B cell (primary cell): Measurements from ENCODE around the gene JMJD4. TPM values are rescaled to one million over a fixed set of nuclear protein-coding genes. Genes with fewer than 3 reads are reported as not detected.

Source experiments
- ATAC-seq: fragments of 200-7000 bp; cut with Tn5 transposase; one replicate; pipeline ENCODE4 v1.10.0; 2021; ENCODE audit warnings: low read depth, mild to moderate bottlenecking, moderate number of reproducible peaks, moderate library complexity
- CTCF ChIA-PET: fragments of 350-600 bp; sonication (Branson Sonifier 250); formaldehyde crosslinking; loops from one replicate; lab custom pipeline; 2021; ENCODE audit warnings: antibody characterized with exemption, inconsistent platforms; lab: Charles Lee
- POLR2A ChIA-PET: fragments of 350-600 bp; sonication (Branson Sonifier 250); formaldehyde crosslinking; loops from one replicate; lab custom pipeline; 2021; ENCODE audit warnings: antibody characterized with exemption; lab: Charles Lee
- DNase-seq: peaks from one replicate; pipeline ENCODE4 v3.0.0; 2013
- H2AFZ ChIP-seq: 2 replicates; pipeline ENCODE4 v1.6.1; 2012; ENCODE audit warnings: mild to moderate bottlenecking, low read depth, low read length; ENCODE audit not compliant: insufficient read depth, poor library complexity, severe bottlenecking
- H3K27ac ChIP-seq, 2 donors: 1 replicate in 1 of 2; 2 replicates in 1 of 2; pipeline ENCODE4 v1.5.1; 2012 to 2013; ENCODE audit warnings: low read length in 2 of 2, mild to moderate bottlenecking in 2 of 2, moderate library complexity in 1 of 2
- H3K27me3 ChIP-seq, 4 experiments: fragments of 200-600 bp in 1 of 4; sonication (generic) in 1 of 4; replicated peaks in 1 of 4; 1 replicate in 2 of 4; 2 replicates in 2 of 4; pipeline versions ENCODE4 v1.6.1 to v1.7.0; 2013 to 2016; ENCODE audit warnings: low read length in 3 of 4, mild to moderate bottlenecking in 2 of 4, mixed read lengths in 1 of 4, moderate library complexity in 1 of 4; ENCODE audit not compliant: insufficient read depth in 4 of 4, control insufficient read depth in 3 of 4; ENCODE audit errors: control extremely low read depth in 1 of 4
- H3K36me3 ChIP-seq, 2 experiments: replicated peaks in 1 of 2; 1 replicate in 1 of 2; 2 replicates in 1 of 2; pipeline versions ENCODE4 v1.6.1 to v1.7.1; 2013; ENCODE audit warnings: low read length in 1 of 2; ENCODE audit not compliant: insufficient read depth in 2 of 2, control insufficient read depth in 1 of 2; ENCODE audit errors: control extremely low read depth in 1 of 2, extremely low read depth in 1 of 2
- H3K4me1 ChIP-seq, 2 donors: fragments of 200-600 bp in 1 of 2; sonication (generic) in 1 of 2; 1 replicate in 1 of 2; 2 replicates in 1 of 2; pipeline versions ENCODE4 v1.5.1 to v1.6.1; 2013 to 2017; ENCODE audit warnings: low read length in 2 of 2; ENCODE audit not compliant: control insufficient read depth in 2 of 2, insufficient read depth in 2 of 2
- H3K4me2 ChIP-seq: replicated peaks from 2 replicates; pipeline ENCODE3; 2012; ENCODE audit warnings: mild to moderate bottlenecking, low read depth, low read length; ENCODE audit not compliant: poor library complexity, severe bottlenecking
- H3K4me3 ChIP-seq, 5 experiments: fragments of 200-600 bp in 1 of 5; sonication (generic) in 1 of 5; 1 replicate in 3 of 5; 2 replicates in 2 of 5; pipeline versions ENCODE4 v1.5.1 to v1.7.0; 2011 to 2016; ENCODE audit warnings: low read length in 4 of 5, mild to moderate bottlenecking in 4 of 5, low read depth in 2 of 5, control low read depth in 1 of 5, moderate library complexity in 1 of 5; ENCODE audit not compliant: insufficient read depth in 1 of 5; ENCODE audit errors: control extremely low read depth in 1 of 5, extremely low read depth in 1 of 5
- H3K79me2 ChIP-seq: fragments of 200-600 bp; sonication (generic); one replicate; pipeline ENCODE4 v1.6.0; 2016; ENCODE audit warnings: low read length; ENCODE audit not compliant: control insufficient read depth, insufficient read depth
- H3K9ac ChIP-seq: fragments of 200-600 bp; sonication (generic); 2 replicates; pipeline ENCODE4 v1.6.1; 2017; ENCODE audit warnings: mild to moderate bottlenecking, low read length, moderate library complexity
- H3K9me3 ChIP-seq, 3 donors: one replicate each; pipeline versions ENCODE4 v1.6.1 to v1.7.1; 2013; ENCODE audit warnings: low read length in 2 of 3; ENCODE audit not compliant: control insufficient read depth in 2 of 3, insufficient read depth in 1 of 3; ENCODE audit errors: control extremely low read depth in 1 of 3
- H4K20me1 ChIP-seq: 2 replicates; pipeline ENCODE4 v1.6.0; 2012; ENCODE audit warnings: mild to moderate bottlenecking, low read length; ENCODE audit not compliant: insufficient read depth, control insufficient read depth, poor library complexity, severe bottlenecking
- H3K27ac Mint-ChIP-seq: one replicate; pipeline ENCODE4 v1.8.0; 2021; ENCODE audit warnings: mixed read lengths
- H3K27me3 Mint-ChIP-seq: one replicate; pipeline ENCODE4 v1.8.0; 2021; ENCODE audit warnings: mixed read lengths
- H3K4me1 Mint-ChIP-seq: one replicate; pipeline ENCODE4 v1.8.0; 2021; ENCODE audit warnings: mixed read lengths
- H3K4me3 Mint-ChIP-seq: one replicate; pipeline ENCODE4 v1.8.0; 2021; ENCODE audit warnings: mixed read lengths
- H3K9me3 Mint-ChIP-seq: one replicate; pipeline ENCODE4 v1.8.0; 2022; ENCODE audit warnings: mixed read lengths; ENCODE audit not compliant: insufficient read depth
- CTCF ChIP-seq: fragments of 200-600 bp; IDR thresholded peaks from one replicate; pipeline ENCODE4 v1.8.0; 2022; ENCODE audit warnings: antibody characterized with exemption, mild to moderate bottlenecking
- EZH2 ChIP-seq: IDR thresholded peaks from 2 replicates; pipeline ENCODE4 v1.6.1; 2012; ENCODE audit warnings: borderline replicate concordance, low read depth, mild to moderate bottlenecking, moderate library complexity, low read length; ENCODE audit not compliant: insufficient read depth, poor library complexity, severe bottlenecking
- WGBS: methylation state at CpG from one replicate; pipeline ENCODE4 v1.1.5; 2013; ENCODE audit warnings: missing lambda C conversion rate; ENCODE audit not compliant: insufficient coverage; 5-methylcytosine and 5-hydroxymethylcytosine counted together
- intact Hi-C: fragments of 100-400 bp; cut with micrococcal nuclease; formaldehyde crosslinking; loops from one replicate; pipeline ENCODE4 v1.10.0; 2022
- polyA plus RNA-seq: library from polyadenylated mRNA; depleted of rRNA; stranded (reverse); fragments of >200 nt; gene quantifications from 2 replicates; pipeline ENCODE4 v1.2.3, GENCODE V29; 2012
- total RNA-seq, 2 donors: library from RNA; stranded (reverse); fragments of 120-200 nt in 1 of 2; gene quantifications; 1 replicate in 1 of 2; 2 replicates in 1 of 2; pipeline versions ENCODE4 v1.2.3 to v1.2.4, GENCODE V29; 2013 to 2022

The JMJD4 gene
- total and polyA plus RNA-seq, 2 donors (not counting 1 experiment from before 2014, with no cell fraction given), result 29.9 to 30.6 TPM

GRCh38 chr1:227728059-227728891, 6.8 kb downstream of the JMJD4 start:
- Histone ChIP-seq H2AFZ (peak overlapping the region; percentile 69), H3K9me3 (peaks cover 0 to 4% (median 3%) of the 10 kb centered on the region in 3 donors), H3K4me1 (peaks cover 11 to 20% of the 10 kb centered on the region in 2 donors), H3K4me2 (peak overlapping the region; percentile 98), H3K27me3 (peaks cover 0 to 4% (median 0%) of the 10 kb centered on the region in 4 experiments), H4K20me1 (no peaks in the 10 kb centered on the region), H3K9ac (peak overlapping the region; percentile 70), H3K79me2 (no peaks in the 10 kb centered on the region), H3K36me3 (peaks cover 0 to 4% of the 10 kb centered on the region in 2 experiments), H3K27ac (peak overlapping the region; percentile 24 to 57), H3K4me3 (peak overlapping the region in 4 of 5 experiments; percentile 53 to 78 (median 64))
- H3K9me3 Mint-ChIP-seq, result peaks cover 5% of the 10 kb centered on the region
- peaks cover 30% of the 10 kb centered on the region for H3K4me1 Mint-ChIP-seq
- peak overlapping the region; percentile 63 for H3K27ac Mint-ChIP-seq
- DNase-seq (peak; percentile 70), ATAC-seq (peak; percentile 75)
- POLR2A ChIA-PET, result no interaction called here
- no peak for TF ChIP-seq CTCF
- no peak for TF ChIP-seq EZH2
- peak overlapping the region; percentile 87 for H3K4me3 Mint-ChIP-seq
- no peaks in the 10 kb centered on the region for H3K27me3 Mint-ChIP-seq
- intact Hi-C loops, result loop anchor here (1.0 kb wide), 1 partner anchor 60 kb away; no protein-coding TSS in a partner anchor
- CTCF ChIA-PET, result no interaction called here
- under 1% methylated on average over 35 of the region's 51 CpGs for WGBS
